MM.1S (cell line): Measurements from ENCODE around the gene PLA2G2E.

Experiments
- EZH2 ChIP-seq: fragments of 300-600 bp; sonication (generic); optimal IDR thresholded peaks from 2 replicates; pipeline ENCODE3; 2017; ENCODE audit warnings: low read depth, mild to moderate bottlenecking, antibody characterized with exemption, low read length, mixed read lengths
- EZH2phosphoT487 ChIP-seq: fragments of 300-600 bp; sonication (generic); IDR thresholded peaks from 2 replicates; pipeline ENCODE4 v1.6.1; 2018; ENCODE audit warnings: antibody characterized with exemption, low read length
- TF ChIP-seq, protein P1 (sequence below): fragments of 300-600 bp; sonication (generic); IDR thresholded peaks from 2 replicates; pipeline ENCODE4 v1.5.1; 2016; ENCODE audit warnings: antibody characterized with exemption, low read length, mixed read lengths

DNA sequence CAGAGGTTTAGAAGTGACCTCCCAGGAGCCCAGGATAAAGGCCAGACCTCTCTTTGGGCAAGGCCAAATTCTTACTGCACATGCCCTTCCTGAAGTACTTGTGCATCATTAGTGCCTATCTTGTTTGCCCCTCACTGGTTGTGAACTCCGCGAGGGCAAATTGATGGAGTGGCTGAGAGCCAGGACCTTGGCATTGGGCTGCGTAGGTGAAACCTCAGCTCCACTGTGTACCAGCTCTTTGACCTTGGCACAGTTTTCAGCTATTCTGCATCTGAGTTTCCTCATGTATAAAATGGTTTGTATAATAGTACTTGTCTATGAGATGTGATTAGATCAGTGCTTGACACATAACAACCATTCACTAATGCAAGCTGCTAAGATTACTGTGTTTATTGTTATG lies 29.7 kb downstream of the PLA2G2E start:
- TF ChIP-seq, protein P1, sequence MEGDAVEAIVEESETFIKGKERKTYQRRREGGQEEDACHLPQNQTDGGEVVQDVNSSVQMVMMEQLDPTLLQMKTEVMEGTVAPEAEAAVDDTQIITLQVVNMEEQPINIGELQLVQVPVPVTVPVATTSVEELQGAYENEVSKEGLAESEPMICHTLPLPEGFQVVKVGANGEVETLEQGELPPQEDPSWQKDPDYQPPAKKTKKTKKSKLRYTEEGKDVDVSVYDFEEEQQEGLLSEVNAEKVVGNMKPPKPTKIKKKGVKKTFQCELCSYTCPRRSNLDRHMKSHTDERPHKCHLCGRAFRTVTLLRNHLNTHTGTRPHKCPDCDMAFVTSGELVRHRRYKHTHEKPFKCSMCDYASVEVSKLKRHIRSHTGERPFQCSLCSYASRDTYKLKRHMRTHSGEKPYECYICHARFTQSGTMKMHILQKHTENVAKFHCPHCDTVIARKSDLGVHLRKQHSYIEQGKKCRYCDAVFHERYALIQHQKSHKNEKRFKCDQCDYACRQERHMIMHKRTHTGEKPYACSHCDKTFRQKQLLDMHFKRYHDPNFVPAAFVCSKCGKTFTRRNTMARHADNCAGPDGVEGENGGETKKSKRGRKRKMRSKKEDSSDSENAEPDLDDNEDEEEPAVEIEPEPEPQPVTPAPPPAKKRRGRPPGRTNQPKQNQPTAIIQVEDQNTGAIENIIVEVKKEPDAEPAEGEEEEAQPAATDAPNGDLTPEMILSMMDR = no peak
- TF ChIP-seq EZH2 = no peak
- no peak for TF ChIP-seq EZH2phosphoT487
